ENCODE results near the gene LILRB1. TPM values are rescaled to one million over a fixed set of nuclear protein-coding genes. Genes with fewer than 3 reads are reported as not detected.

The LILRB1 gene
- total and polyA plus RNA-seq, 2 of the 13 experiments (the other 11 are each of a cell fraction or from before 2014, with no cell fraction given) = not detected

- in situ Hi-C loops (cut with HindIII; ENCODE audit: extremely low pct_ligation_motif_present, low pct_unique_long_range_greater_than_20kb) = no loop called here
- intact Hi-C loops (cut with micrococcal nuclease; ENCODE audit: unreplicated experiment) = no loop called here
- POLR2A ChIA-PET = no interaction called here
- TF ChIP-seq STAG1 (CRISPR knock-in tag; IDR thresholded peaks at IDR 0.05) (peak; percentile 42), GTF3A (CRISPR knock-in tag; conservative IDR thresholded peaks at IDR 0.05) (no peak), KDM2A (CRISPR knock-in tag; IDR thresholded peaks at IDR 0.05; ENCODE audit: borderline replicate concordance, low read depth) (no peak), AHDC1 (CRISPR knock-in tag; IDR thresholded peaks at IDR 0.05; ENCODE audit: borderline replicate concordance) (no peak)
- TF ChIP-seq, protein P1, sequence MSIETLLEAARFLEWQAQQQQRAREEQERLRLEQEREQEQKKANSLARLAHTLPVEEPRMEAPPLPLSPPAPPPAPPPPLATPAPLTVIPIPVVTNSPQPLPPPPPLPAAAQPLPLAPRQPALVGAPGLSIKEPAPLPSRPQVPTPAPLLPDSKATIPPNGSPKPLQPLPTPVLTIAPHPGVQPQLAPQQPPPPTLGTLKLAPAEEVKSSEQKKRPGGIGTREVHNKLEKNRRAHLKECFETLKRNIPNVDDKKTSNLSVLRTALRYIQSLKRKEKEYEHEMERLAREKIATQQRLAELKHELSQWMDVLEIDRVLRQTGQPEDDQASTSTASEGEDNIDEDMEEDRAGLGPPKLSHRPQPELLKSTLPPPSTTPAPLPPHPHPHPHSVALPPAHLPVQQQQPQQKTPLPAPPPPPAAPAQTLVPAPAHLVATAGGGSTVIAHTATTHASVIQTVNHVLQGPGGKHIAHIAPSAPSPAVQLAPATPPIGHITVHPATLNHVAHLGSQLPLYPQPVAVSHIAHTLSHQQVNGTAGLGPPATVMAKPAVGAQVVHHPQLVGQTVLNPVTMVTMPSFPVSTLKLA (IDR thresholded peaks at IDR 0.05) = peak; percentile 22; the same call in 1 of the 2 replicates
- TF ChIP-seq, protein P2, sequence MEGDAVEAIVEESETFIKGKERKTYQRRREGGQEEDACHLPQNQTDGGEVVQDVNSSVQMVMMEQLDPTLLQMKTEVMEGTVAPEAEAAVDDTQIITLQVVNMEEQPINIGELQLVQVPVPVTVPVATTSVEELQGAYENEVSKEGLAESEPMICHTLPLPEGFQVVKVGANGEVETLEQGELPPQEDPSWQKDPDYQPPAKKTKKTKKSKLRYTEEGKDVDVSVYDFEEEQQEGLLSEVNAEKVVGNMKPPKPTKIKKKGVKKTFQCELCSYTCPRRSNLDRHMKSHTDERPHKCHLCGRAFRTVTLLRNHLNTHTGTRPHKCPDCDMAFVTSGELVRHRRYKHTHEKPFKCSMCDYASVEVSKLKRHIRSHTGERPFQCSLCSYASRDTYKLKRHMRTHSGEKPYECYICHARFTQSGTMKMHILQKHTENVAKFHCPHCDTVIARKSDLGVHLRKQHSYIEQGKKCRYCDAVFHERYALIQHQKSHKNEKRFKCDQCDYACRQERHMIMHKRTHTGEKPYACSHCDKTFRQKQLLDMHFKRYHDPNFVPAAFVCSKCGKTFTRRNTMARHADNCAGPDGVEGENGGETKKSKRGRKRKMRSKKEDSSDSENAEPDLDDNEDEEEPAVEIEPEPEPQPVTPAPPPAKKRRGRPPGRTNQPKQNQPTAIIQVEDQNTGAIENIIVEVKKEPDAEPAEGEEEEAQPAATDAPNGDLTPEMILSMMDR (CRISPR knock-in tag; IDR thresholded peaks at IDR 0.05) = peak; percentile 37
- H3K36me3 ChIP-seq (replicated peaks in 1 of 2; ENCODE audit: control insufficient read depth in 1 of 2, insufficient read depth in 2 of 2, low read length in 2 of 2) = no peaks in the 10 kb centered on the region
- no TSS peak for BruUV-seq (replicated peaks)
- no peak for ATAC-seq
- under 1% methylated on average over 6 of the region's 6 CpGs for WGBS (ENCODE audit: low lambda C conversion rate)
- no peak overlapping the region for H3K27ac ChIP-seq (ENCODE audit: extremely low read length, insufficient read depth, low read length)
- peak; percentile 8 for DNase-seq (ENCODE audit: low spot score)
- H3K4me2 ChIP-seq (ENCODE audit: low read depth, low read length) = no peak overlapping the region
- H3K79me2 ChIP-seq (ENCODE audit: insufficient read depth, low read length) = no peaks in the 10 kb centered on the region
- H3K9me3 ChIP-seq (ENCODE audit: low read length) = no peaks in the 10 kb centered on the region
- no peaks in the 10 kb centered on the region for H3K27me3 ChIP-seq (ENCODE audit: control insufficient read depth in 1 of 2, insufficient read depth in 2 of 2, low read length in 2 of 2)
- CTCF ChIA-PET (ENCODE audit: low intra/inter-chr PET ratio, low total read pairs) = interaction anchor here (1.5 kb wide), 1 partner anchor 23 kb away, joined by 10 read pairs; no protein-coding TSS in a partner anchor
- H3K4me3 ChIP-seq (replicated peaks in 1 of 3; ENCODE audit: insufficient read depth in 1 of 3, low read depth in 2 of 3, low read length in 3 of 3) = no peak overlapping the region
- H2AFZ ChIP-seq (ENCODE audit: low read length) = no peak overlapping the region
- no peaks in the 10 kb centered on the region for H3K4me1 ChIP-seq (ENCODE audit: insufficient read depth, low read length)
- no peaks in the 10 kb centered on the region for H4K20me1 ChIP-seq (ENCODE audit: insufficient read depth, low read length)
- H3K9ac ChIP-seq (ENCODE audit: insufficient read depth, low read depth, low read length) = no peak overlapping the region
- FAIRE-seq = no peak
Observed at GRCh38 chr19:54653181-54653809, 23.0 kb downstream of the LILRB1 start.

Measured in HepG2 (cell line).